ENCODE measurements around the gene PRSS50.

Gene PRSS50

GRCh38 chr3:46663591-46664135 is 54.0 kb downstream of the PRSS50 start:
- Histone ChIP-seq H3K4me2 (ENCODE audit: low read length) (no peak overlapping the region), H4K20me1 (ENCODE audit: control insufficient read depth, insufficient read depth, low read depth, low read length) (no peaks in the 10 kb centered on the region), H3K79me2 (ENCODE audit: control insufficient read depth, low read length) (no peaks in the 10 kb centered on the region), H3K4me1 (ENCODE audit: control insufficient read depth, low read length) (peaks cover 8% of the 10 kb centered on the region), H3K4me3 (ENCODE audit: low read length) (no peak overlapping the region), H3K9me2 (replicated peaks; ENCODE audit: control insufficient read depth, low read length) (no peaks in the 10 kb centered on the region), H3K27ac (ENCODE audit: low read depth, low read length) (no peak overlapping the region), H3K36me3 (ENCODE audit: control insufficient read depth, low read length) (no peaks in the 10 kb centered on the region), H3F3A (ENCODE audit: control insufficient read depth, insufficient read depth) (no peaks in the 10 kb centered on the region), H3K27me3 (ENCODE audit: control insufficient read depth, low read length) (no peaks in the 10 kb centered on the region), H3K9me3 (ENCODE audit: control insufficient read depth, insufficient read depth, low read length) (no peaks in the 10 kb centered on the region)
- TF ChIP-seq CTCF (IDR thresholded peaks at IDR 0.05; ENCODE audit: low read depth, low read length, poor library complexity, severe bottlenecking) (peak; percentile 46), EZH2phosphoT487 (IDR thresholded peaks at IDR 0.05; ENCODE audit: borderline replicate concordance, low read length) (no peak)

- H3K9me3 ChIP-seq (ENCODE audit: control insufficient read depth, insufficient read depth, low read length) = no peaks in the 10 kb centered on the region
- no peak overlapping the region for H3K4me2 ChIP-seq (ENCODE audit: low read length)
- no peaks in the 10 kb centered on the region for H3K79me2 ChIP-seq (ENCODE audit: control insufficient read depth, low read length)
- H3K4me1 ChIP-seq (ENCODE audit: control insufficient read depth, low read length) = peaks cover 8% of the 10 kb centered on the region
- no peaks in the 10 kb centered on the region for H3K36me3 ChIP-seq (ENCODE audit: control insufficient read depth, low read length)
- H3F3A ChIP-seq (ENCODE audit: control insufficient read depth, insufficient read depth) = no peaks in the 10 kb centered on the region
- no peaks in the 10 kb centered on the region for H4K20me1 ChIP-seq (ENCODE audit: control insufficient read depth, insufficient read depth, low read depth, low read length)
- no peak overlapping the region for H3K27ac ChIP-seq (ENCODE audit: low read depth, low read length)
- TF ChIP-seq EZH2phosphoT487 (IDR thresholded peaks at IDR 0.05; ENCODE audit: borderline replicate concordance, low read length) (no peak), CTCF (IDR thresholded peaks at IDR 0.05; ENCODE audit: low read depth, low read length, poor library complexity, severe bottlenecking) (no peak)
- no peak overlapping the region for H3K4me3 ChIP-seq (ENCODE audit: low read length)
- H3K9me2 ChIP-seq (replicated peaks; ENCODE audit: control insufficient read depth, low read length) = no peaks in the 10 kb centered on the region
- no peaks in the 10 kb centered on the region for H3K27me3 ChIP-seq (ENCODE audit: control insufficient read depth, low read length)
These were observed 54.7 kb downstream of the PRSS50 start for GRCh38 chr3:46662771-46663551.
